HFFc6 (cell line): ENCODE data around the gene RASSF5. TPM values are rescaled to one million over a fixed set of nuclear protein-coding genes. Genes with fewer than 3 reads are reported as not detected.

Experiments
- DNase-seq: peaks from one replicate; pipeline ENCODE4 v3.0.0-alpha.2; 2018
- H3K27ac Mint-ChIP-seq: 2 replicates; pipeline ENCODE4 v1.8.0; 2020; ENCODE audit warnings: mild to moderate bottlenecking, mixed read lengths
- H3K27me3 Mint-ChIP-seq: 2 replicates; pipeline ENCODE4 v1.8.0; 2021; ENCODE audit warnings: mild to moderate bottlenecking, moderate library complexity, mixed read lengths; ENCODE audit not compliant: insufficient read depth
- H3K36me3 Mint-ChIP-seq: 2 replicates; pipeline ENCODE4 v1.8.0; 2021; ENCODE audit warnings: low read depth, mixed read lengths
- H3K4me1 Mint-ChIP-seq: 2 replicates; pipeline ENCODE4 v1.8.0; 2020; ENCODE audit warnings: low read depth, mixed read lengths
- H3K4me3 Mint-ChIP-seq: 2 replicates; pipeline ENCODE4 v1.8.0; 2020; ENCODE audit warnings: mild to moderate bottlenecking, moderate library complexity, mixed read lengths
- H3K9me3 Mint-ChIP-seq: 2 replicates; pipeline ENCODE4 v1.8.0; 2020; ENCODE audit warnings: mild to moderate bottlenecking, mixed read lengths
- total RNA-seq, 6 experiments: library from RNA; stranded (reverse); fragmentation: NEBNext Ultra II Directional; extraction: Animal tissue kit (Norgen Biotek cat#: 25700); gene quantifications; 2 replicates in 1 of 6; 3 replicates in 5 of 6; pipeline ENCODE4 v1.2.3, GENCODE V29; 2021
- TF ChIP-seq, protein P1 (sequence below): fragments of 200-600 bp; sonication (generic); IDR thresholded peaks from 2 replicates; pipeline ENCODE4 v1.5.0; 2021; ENCODE audit warnings: antibody characterized with exemption, mild to moderate bottlenecking

The RASSF5 gene
- total RNA-seq, 6 experiments from 2014 or later: 0.52 to 1.1 (median 0.82) TPM

DNA sequence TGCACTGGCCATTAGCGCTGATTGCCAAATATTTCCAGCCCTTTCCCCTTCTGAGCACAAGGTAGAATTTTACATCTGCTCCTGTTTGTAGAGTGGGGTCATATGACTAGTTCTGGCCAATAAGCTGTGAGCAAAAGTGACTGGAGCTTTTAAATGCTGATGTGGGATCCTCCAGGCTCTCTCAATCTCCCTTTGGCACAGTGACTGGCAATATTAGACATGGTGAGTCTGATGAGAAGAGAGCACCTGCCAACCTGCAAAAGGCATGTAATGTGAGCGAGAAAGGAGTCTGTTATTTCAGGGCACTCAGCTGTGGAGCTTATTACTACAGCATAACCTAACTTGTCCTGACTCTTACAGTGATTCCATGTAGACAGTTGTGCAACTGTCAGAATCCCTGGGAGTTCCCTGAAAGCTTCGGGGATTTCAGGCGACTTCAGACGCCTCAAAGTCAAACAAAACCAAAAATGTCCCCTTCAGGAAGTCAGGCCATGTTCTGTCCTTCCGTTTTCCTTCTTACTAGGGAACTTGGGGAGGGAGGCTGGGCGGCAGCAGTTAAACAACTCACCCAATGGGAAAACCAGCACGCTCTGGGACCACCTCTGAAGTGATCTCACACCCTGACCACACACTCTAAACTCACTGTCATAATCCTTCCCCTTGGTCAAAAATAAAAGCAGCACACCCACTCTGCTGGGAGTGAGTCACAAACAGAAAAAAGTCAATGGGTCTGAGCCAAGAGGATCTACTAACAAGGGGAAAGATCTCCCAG is 3.6 kb upstream of the RASSF5 start:
- Mint-ChIP-seq H3K9me3 (no peaks in the 10 kb centered on the region), H3K4me1 (peaks cover 65% of the 10 kb centered on the region), H3K27me3 (peaks cover 10% of the 10 kb centered on the region), H3K27ac (peak overlapping the region; percentile 85), H3K36me3 (no peaks in the 10 kb centered on the region), H3K4me3 (peak overlapping the region; percentile 43; the same call in 1 of the 2 replicates)
- TF ChIP-seq, protein P1, sequence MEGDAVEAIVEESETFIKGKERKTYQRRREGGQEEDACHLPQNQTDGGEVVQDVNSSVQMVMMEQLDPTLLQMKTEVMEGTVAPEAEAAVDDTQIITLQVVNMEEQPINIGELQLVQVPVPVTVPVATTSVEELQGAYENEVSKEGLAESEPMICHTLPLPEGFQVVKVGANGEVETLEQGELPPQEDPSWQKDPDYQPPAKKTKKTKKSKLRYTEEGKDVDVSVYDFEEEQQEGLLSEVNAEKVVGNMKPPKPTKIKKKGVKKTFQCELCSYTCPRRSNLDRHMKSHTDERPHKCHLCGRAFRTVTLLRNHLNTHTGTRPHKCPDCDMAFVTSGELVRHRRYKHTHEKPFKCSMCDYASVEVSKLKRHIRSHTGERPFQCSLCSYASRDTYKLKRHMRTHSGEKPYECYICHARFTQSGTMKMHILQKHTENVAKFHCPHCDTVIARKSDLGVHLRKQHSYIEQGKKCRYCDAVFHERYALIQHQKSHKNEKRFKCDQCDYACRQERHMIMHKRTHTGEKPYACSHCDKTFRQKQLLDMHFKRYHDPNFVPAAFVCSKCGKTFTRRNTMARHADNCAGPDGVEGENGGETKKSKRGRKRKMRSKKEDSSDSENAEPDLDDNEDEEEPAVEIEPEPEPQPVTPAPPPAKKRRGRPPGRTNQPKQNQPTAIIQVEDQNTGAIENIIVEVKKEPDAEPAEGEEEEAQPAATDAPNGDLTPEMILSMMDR: no peak
- peak; percentile 98 for DNase-seq

- peaks cover 67% of the 10 kb centered on the region for H3K4me1 Mint-ChIP-seq
- DNase-seq: no peak
- TF ChIP-seq, protein P1: no peak
- no peaks in the 10 kb centered on the region for H3K36me3 Mint-ChIP-seq
- no peaks in the 10 kb centered on the region for H3K9me3 Mint-ChIP-seq
- H3K4me3 Mint-ChIP-seq: peak overlapping the region; percentile 43; the same call in 1 of the 2 replicates
- H3K27ac Mint-ChIP-seq: peak overlapping the region; percentile 85
- peaks cover 10% of the 10 kb centered on the region for H3K27me3 Mint-ChIP-seq
These were observed 3.0 kb upstream of the RASSF5 start for GRCh38 chr1:206504363-206504713.

GRCh38 chr1:206505702-206506355 is 1.5 kb upstream of the RASSF5 start:
- TF ChIP-seq, protein P1: peak; percentile 79
- H3K36me3 Mint-ChIP-seq: no peaks in the 10 kb centered on the region
- peaks cover 10% of the 10 kb centered on the region for H3K27me3 Mint-ChIP-seq
- H3K4me3 Mint-ChIP-seq: peak overlapping the region; percentile 74; the same call in 1 of the 2 replicates
- H3K9me3 Mint-ChIP-seq: no peaks in the 10 kb centered on the region
- peaks cover 66% of the 10 kb centered on the region for H3K4me1 Mint-ChIP-seq
- H3K27ac Mint-ChIP-seq: no peak overlapping the region
- DNase-seq: peak; percentile 26

DNA sequence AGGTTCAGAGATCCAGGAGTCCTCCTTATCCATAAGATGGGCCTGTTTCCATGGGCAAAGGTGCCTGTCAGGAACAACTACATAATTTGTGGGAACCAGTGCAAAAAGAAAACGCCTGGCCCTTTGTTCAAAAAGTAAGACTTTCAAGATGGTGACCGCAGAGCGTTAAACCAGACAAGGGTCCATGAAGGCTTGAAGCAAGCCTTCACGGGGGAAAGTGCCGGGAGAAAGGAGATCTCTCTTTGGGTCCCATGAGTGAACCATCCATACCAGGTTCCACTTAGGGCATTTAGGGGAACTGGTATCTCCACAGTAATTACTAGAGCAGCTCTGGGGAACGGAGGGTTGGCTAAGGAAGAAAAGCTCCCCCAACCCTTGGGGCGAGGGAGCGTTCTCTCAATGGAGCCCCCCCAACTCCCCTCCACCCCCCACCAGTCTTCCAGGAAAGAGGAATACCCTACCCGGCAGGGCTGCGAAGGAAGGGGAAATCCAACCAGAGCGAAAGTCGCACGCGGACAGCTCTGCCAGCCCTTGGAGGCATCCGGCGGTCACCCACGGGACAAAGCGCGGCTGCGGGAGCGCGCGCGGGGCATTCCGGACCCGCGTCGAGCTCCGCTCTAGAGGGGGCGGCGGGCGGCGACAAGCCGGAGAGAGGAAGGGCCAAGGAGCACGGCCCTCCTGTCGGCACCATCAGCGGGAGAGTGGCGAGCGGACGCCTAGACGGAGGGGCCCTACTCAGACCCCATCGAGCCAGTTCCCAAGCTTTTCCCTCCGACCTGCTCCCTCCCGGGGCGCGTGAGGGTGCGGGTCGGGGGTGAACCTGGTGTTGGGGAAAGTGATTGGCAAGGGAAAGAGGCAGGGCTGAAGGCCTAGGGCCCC is 687 bp upstream of the RASSF5 start:
- Mint-ChIP-seq H3K27me3 (peaks cover 10% of the 10 kb centered on the region), H3K4me3 (peak overlapping the region; percentile 74), H3K9me3 (no peaks in the 10 kb centered on the region), H3K4me1 (peaks cover 58% of the 10 kb centered on the region), H3K27ac (no peak overlapping the region), H3K36me3 (no peaks in the 10 kb centered on the region)
- no peak for DNase-seq
- TF ChIP-seq, protein P1: no peak

DNA sequence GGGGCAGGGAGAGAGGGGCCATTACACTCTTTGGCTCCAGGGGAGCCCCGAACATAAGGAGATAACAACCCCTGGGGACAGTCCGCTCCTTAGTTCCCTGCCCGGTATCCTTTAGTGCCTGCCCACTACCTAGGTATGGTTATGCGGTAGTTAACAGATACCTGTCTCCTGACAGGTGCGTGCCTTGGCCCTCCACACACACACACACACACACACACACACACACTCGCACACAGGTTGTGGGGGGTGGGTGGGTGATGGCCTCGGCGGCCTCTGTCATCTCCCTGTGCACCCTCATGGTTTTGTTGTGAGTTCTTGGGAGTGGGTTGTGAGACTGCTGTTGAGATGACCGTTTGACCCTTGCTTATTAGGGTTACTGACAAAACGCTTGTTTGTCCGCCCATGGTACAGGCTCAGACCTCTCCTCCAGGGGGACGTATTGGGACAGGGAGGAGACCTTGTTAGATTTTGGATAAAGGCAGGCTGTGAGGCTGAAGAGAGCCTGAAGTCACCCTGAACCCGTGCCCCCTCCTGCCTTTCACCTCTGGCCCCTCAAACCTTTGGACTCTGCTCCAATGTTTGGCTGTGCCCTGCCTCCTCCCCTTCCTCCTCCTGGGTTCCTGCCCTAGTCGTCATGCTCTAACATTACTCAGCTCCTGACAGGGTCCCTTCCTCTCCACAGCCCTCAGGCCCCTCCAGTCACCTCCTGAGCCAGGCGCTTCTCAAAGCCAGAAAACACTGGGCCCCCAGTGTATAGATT is 979 bp downstream of the RASSF5 start:
- Mint-ChIP-seq H3K9me3 (no peaks in the 10 kb centered on the region), H3K27ac (no peak overlapping the region), H3K4me1 (peaks cover 59% of the 10 kb centered on the region), H3K27me3 (peaks cover 5% of the 10 kb centered on the region), H3K4me3 (peak overlapping the region; percentile 69), H3K36me3 (no peaks in the 10 kb centered on the region)
- TF ChIP-seq, protein P1: no peak
- no peak for DNase-seq
